ENCODE results near the gene EXOC4.

DNA sequence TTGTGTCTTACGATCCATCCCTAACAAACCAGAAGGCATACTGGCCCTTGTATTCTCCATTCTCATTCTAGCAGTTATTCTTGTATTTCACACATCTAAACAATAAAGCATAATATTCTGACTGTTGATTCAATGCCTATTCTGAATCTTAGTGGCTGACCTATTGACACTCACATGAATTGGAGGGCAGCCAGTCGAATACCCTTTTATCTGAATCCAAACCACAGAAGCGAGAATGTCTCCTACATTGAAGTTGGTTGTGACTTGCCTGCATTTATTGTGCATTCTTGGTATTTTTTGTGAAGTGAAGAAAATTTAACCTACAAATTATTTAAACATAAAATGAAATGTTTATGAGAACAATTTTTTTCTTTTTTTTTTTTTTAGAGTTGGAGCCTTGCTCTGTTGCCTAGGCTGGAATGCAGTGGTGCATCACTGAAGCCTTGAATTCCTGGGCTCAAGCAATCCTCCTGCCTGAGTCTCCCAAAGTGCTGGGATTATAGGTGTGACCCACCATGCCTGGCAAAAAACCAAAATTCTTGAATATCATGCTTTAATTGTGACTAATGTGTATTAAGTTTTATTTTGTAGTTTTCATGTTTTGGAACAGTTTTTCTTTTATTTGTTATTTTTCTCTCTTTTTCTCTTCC, 22.7 kb downstream of the EXOC4 start:
- TF ChIP-seq, protein P1, sequence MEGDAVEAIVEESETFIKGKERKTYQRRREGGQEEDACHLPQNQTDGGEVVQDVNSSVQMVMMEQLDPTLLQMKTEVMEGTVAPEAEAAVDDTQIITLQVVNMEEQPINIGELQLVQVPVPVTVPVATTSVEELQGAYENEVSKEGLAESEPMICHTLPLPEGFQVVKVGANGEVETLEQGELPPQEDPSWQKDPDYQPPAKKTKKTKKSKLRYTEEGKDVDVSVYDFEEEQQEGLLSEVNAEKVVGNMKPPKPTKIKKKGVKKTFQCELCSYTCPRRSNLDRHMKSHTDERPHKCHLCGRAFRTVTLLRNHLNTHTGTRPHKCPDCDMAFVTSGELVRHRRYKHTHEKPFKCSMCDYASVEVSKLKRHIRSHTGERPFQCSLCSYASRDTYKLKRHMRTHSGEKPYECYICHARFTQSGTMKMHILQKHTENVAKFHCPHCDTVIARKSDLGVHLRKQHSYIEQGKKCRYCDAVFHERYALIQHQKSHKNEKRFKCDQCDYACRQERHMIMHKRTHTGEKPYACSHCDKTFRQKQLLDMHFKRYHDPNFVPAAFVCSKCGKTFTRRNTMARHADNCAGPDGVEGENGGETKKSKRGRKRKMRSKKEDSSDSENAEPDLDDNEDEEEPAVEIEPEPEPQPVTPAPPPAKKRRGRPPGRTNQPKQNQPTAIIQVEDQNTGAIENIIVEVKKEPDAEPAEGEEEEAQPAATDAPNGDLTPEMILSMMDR (IDR thresholded peaks at IDR 0.05), result no peak
- no peak for TF ChIP-seq POLR2A (IDR thresholded peaks at IDR 0.05)

Measured in lower leg skin (tissue), 3 donors.